Mesodermal cell (in vitro differentiated cells): ENCODE data around the gene OAF.
"Not testable (repeated sequence)": the region's sequence is repeated elsewhere in the genome, so short reads cannot be mapped to it uniquely, and the experiment has no call there.

Experiments
- H3K27ac ChIP-seq: 2 replicates; pipeline ENCODE4 v1.7.0; 2013; ENCODE audit warnings: mild to moderate bottlenecking, low read depth, low read length, moderate library complexity; ENCODE audit not compliant: severe bottlenecking
- H3K36me3 ChIP-seq: 2 replicates; pipeline ENCODE4 v1.7.1; 2013; ENCODE audit warnings: mild to moderate bottlenecking, low read length, moderate library complexity; ENCODE audit not compliant: control insufficient read depth, insufficient read depth
- H3K4me1 ChIP-seq: one replicate; pipeline ENCODE4 v1.7.1; 2013; ENCODE audit warnings: mild to moderate bottlenecking, low read length; ENCODE audit not compliant: insufficient read depth, control insufficient read depth, poor library complexity, severe bottlenecking
- H3K4me3 ChIP-seq: 2 replicates; pipeline ENCODE4 v1.7.0; 2013; ENCODE audit warnings: low read length, control low read depth, mild to moderate bottlenecking; ENCODE audit not compliant: insufficient read depth, poor library complexity, severe bottlenecking; ENCODE audit errors: extremely low read depth
- H3K9me3 ChIP-seq: 2 replicates; pipeline ENCODE4 v1.7.1; 2013; ENCODE audit warnings: mild to moderate bottlenecking, low read length, moderate library complexity; ENCODE audit not compliant: control insufficient read depth
- WGBS, 2 experiments: methylation state at CpG; one replicate each; pipeline ENCODE4 v1.1.5; 2013; ENCODE audit warnings: missing lambda C conversion rate in 2 of 2; ENCODE audit not compliant: insufficient coverage in 2 of 2; 5-methylcytosine and 5-hydroxymethylcytosine counted together

Gene OAF

GRCh38 chr11:120273956-120274355 lies 63.1 kb downstream of the OAF start:
- no CpG with 5 or more reads among the region's 2 CpGs for WGBS, 2 experiments
- not testable (repeated sequence) for H3K27ac ChIP-seq, H3K36me3 ChIP-seq, H3K9me3 ChIP-seq, H3K4me1 ChIP-seq, H3K4me3 ChIP-seq

- H3K4me3 ChIP-seq = no peak overlapping the region
- WGBS, 2 experiments = 60 to 96% methylated on average over 2 to 4 of the region's 5 CpGs
- H3K9me3 ChIP-seq = no peaks in the 10 kb centered on the region
- no peak overlapping the region for H3K27ac ChIP-seq
- H3K4me1 ChIP-seq = peaks cover 17% of the 10 kb centered on the region
- H3K36me3 ChIP-seq = no peaks in the 10 kb centered on the region
Measured at GRCh38 chr11:120279502-120279901, 68.7 kb downstream of the OAF start.
